Activated T-cell treated with anti-CD3 and anti-CD28 coated beads, Interleukin-2, amount 50 U/mL, for 4 hours (primary cell): ENCODE measurements around the gene METTL18. TPM values are rescaled to one million over a fixed set of nuclear protein-coding genes. Genes with fewer than 3 reads are reported as not detected.
A peak's percentile ranks its signal among the peaks of the same experiment; 100 is the strongest.

Experiments
- ATAC-seq, 2 donors: fragments of 200-7000 bp; cut with Tn5 transposase; one replicate each; pipeline ENCODE4 v1.10.0; 2021
- DNase-seq: peaks from one replicate; pipeline ENCODE4 v3.0.0-alpha.2; 2020
- H3K27me3 Mint-ChIP-seq: one replicate; pipeline ENCODE4 v1.8.0; 2021; ENCODE audit warnings: low read depth, mixed read lengths
- H3K36me3 Mint-ChIP-seq: one replicate; pipeline ENCODE4 v1.8.0; 2022; ENCODE audit warnings: mixed read lengths; ENCODE audit not compliant: insufficient read depth
- H3K4me1 Mint-ChIP-seq: one replicate; pipeline ENCODE4 v1.8.0; 2021; ENCODE audit warnings: low read depth, mixed read lengths
- H3K4me3 Mint-ChIP-seq: one replicate; pipeline ENCODE4 v1.8.0; 2021; ENCODE audit warnings: mild to moderate bottlenecking, moderate library complexity, mixed read lengths
- H3K9me3 Mint-ChIP-seq: one replicate; pipeline ENCODE4 v1.8.0; 2021; ENCODE audit warnings: mixed read lengths
- total RNA-seq, 3 donors: library from RNA; stranded (reverse); gene quantifications; one replicate each; pipeline ENCODE4 v1.2.1, GENCODE V29; 2021

Gene METTL18
- total RNA-seq, 3 donors from 2014 or later = 8.0 to 12.1 (median 9.1) TPM

- H3K36me3 Mint-ChIP-seq = peaks cover 14% of the 10 kb centered on the region
- ATAC-seq = no peak
- no peak overlapping the region for H3K4me3 Mint-ChIP-seq
- no peaks in the 10 kb centered on the region for H3K9me3 Mint-ChIP-seq
- H3K27me3 Mint-ChIP-seq = no peaks in the 10 kb centered on the region
- DNase-seq = no peak
- H3K4me1 Mint-ChIP-seq = no peaks in the 10 kb centered on the region
Measured at GRCh38 chr1:169804941-169805340, 10.2 kb upstream of the METTL18 start.

DNA sequence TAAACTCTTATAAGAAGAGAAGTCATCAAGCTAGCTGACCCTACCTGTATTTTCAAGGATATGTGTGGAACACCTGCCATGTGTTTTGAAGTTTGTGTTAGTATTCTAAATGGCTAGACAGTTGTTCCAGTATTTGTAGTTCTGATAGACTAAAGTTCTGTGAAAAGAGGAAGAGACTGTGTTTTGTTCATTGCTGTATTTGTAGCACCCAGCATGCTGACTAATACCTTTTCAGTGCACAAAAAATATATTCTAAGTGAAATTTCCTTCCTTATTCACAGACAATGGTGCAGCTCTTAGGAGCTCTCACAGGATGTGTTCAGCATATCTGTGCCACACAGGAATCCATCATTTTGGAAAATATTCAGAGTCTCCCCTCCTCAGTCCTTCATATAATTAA is 8.2 kb upstream of the METTL18 start:
- ATAC-seq (no peak), DNase-seq (no peak)
- Mint-ChIP-seq H3K4me3 (no peak overlapping the region), H3K4me1 (no peaks in the 10 kb centered on the region), H3K9me3 (no peaks in the 10 kb centered on the region), H3K36me3 (peaks cover 11% of the 10 kb centered on the region), H3K27me3 (no peaks in the 10 kb centered on the region)

DNA sequence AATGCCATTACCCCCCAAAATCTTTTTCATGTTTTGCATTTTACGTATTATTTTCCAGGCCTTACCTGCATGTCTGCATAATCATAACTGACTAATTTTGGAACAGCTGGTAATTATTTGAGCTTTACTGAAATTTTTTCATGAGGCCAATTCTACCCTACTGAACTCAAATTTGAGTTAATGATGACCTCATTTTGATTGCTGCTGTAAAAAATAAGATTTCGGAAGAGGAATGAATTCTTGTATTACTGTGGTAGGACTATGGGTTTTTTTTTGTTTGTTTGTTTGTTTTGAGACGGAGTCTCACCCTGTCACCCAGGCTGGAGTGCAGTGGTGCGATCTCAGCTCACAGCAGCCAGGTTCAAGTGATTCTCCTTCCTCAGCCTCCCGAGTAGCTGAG is 2.6 kb upstream of the METTL18 start:
- H3K36me3 Mint-ChIP-seq = peaks cover 6% of the 10 kb centered on the region
- no peak overlapping the region for H3K4me3 Mint-ChIP-seq
- no peaks in the 10 kb centered on the region for H3K27me3 Mint-ChIP-seq
- H3K4me1 Mint-ChIP-seq = peaks cover 40% of the 10 kb centered on the region
- ATAC-seq = no peak
- H3K9me3 Mint-ChIP-seq = no peaks in the 10 kb centered on the region
- DNase-seq = no peak

DNA sequence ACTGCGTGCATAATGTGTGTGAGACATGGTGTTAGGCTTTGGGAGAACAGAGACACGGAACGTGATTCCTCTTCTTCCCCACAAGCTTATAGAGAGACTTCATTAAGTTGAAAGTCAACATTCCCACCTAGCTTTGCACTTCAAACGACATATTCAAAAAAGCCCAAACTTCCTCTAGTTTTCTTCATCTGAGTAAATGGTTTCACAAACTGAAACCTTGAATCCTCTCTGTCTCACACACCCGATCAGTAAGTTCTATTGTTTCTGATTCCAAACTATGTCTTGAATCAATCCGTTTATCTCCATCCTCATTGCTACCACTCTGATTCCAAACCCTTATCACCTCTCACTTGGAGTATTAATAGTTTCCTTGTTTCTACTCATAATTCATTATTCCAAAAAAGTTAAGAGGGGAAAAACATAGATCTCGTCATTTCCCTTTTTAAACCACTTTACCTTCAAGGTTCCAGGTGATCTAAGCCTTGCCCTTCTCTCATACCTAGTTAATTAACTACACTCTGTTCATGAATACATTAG is 1.6 kb upstream of the METTL18 start:
- Mint-ChIP-seq H3K9me3 (no peaks in the 10 kb centered on the region), H3K27me3 (no peaks in the 10 kb centered on the region), H3K4me3 (peak overlapping the region; percentile 100), H3K4me1 (peaks cover 48% of the 10 kb centered on the region), H3K36me3 (peaks cover 12% of the 10 kb centered on the region)
- ATAC-seq (no peak), DNase-seq (no peak)

DNA sequence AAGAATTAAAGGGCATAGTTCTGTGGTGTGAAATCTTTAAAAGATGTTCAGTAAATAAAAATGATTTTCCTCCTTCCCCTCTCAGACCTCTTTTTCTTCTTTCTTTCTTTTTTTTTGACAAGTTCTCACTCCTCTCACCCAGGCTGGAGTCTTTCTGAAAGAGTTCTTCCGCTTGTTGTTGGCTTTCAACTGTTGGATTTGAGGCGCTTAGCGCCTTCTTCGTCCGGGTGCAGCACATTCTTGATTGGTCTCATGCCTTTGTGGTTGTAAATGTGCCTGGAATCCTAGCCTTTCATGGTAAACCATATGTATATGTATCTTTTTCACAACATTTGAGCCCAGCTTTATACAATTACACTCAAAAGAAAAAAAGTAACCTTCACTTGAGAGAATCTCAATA is 980 bp upstream of the METTL18 start:
- Mint-ChIP-seq H3K27me3 (no peaks in the 10 kb centered on the region), H3K4me3 (peak overlapping the region; percentile 100), H3K9me3 (no peaks in the 10 kb centered on the region), H3K36me3 (peaks cover 12% of the 10 kb centered on the region), H3K4me1 (peaks cover 48% of the 10 kb centered on the region)
- DNase-seq = no peak
- ATAC-seq = no peak

- H3K4me1 Mint-ChIP-seq = peaks cover 48% of the 10 kb centered on the region
- peak overlapping the region; percentile 100 for H3K4me3 Mint-ChIP-seq
- H3K36me3 Mint-ChIP-seq = peaks cover 12% of the 10 kb centered on the region
Measured at GRCh38 chr1:169793730-169794129, 977 bp downstream of the METTL18 start.

DNA sequence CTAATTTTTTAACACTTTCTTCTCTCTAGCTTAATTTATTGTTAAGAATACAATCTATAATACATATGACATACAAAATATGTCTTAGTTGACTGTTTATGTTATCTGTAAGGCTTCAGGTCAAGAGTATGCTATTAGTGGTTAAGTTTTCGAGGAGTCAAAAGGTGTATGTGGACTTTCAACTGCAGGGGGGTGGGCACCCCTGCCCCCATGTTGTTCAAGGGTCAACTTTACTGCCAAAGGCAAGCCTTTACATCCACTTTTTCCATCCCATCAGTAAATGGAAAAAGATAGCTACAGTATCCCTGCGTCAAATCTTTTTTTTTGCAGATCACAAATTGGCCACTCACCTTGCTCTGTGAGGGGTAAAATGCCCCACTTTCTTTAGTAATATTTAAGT is 6.3 kb downstream of the METTL18 start:
- no peak for ATAC-seq
- Mint-ChIP-seq H3K9me3 (no peaks in the 10 kb centered on the region), H3K27me3 (peaks cover 27% of the 10 kb centered on the region), H3K4me1 (peaks cover 17% of the 10 kb centered on the region), H3K4me3 (no peak overlapping the region), H3K36me3 (peaks cover 10% of the 10 kb centered on the region)
- no peak for DNase-seq

More at GRCh38 chr1:169793730-169794129, 977 bp downstream of the METTL18 start:
- no peaks in the 10 kb centered on the region for H3K27me3 Mint-ChIP-seq
- no peaks in the 10 kb centered on the region for H3K9me3 Mint-ChIP-seq
- DNase-seq = no peak
- no peak for ATAC-seq

DNA sequence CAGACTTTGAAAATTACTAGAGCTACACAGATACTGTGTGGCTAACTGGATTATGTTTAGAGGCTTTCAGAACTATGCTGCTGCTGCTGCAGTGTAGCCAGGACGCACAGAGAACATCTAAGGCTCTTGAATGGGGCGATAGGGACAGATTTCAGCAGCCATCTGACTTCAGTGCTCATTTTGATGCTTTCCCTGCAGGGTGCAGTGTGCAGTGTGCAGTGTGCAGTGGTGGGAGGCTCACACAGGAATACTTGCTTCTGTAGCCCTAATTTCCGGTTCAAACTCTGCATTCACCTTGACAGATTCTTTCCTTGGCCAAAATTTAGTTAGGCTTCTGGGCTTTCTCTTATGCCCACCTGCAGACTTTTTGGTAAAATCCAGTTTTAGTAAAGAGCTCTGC is 7.7 kb downstream of the METTL18 start:
- Mint-ChIP-seq H3K4me3 (no peak overlapping the region), H3K36me3 (peaks cover 5% of the 10 kb centered on the region), H3K9me3 (no peaks in the 10 kb centered on the region), H3K4me1 (peaks cover 7% of the 10 kb centered on the region), H3K27me3 (peaks cover 36% of the 10 kb centered on the region)
- no peak for ATAC-seq
- DNase-seq = no peak

DNA sequence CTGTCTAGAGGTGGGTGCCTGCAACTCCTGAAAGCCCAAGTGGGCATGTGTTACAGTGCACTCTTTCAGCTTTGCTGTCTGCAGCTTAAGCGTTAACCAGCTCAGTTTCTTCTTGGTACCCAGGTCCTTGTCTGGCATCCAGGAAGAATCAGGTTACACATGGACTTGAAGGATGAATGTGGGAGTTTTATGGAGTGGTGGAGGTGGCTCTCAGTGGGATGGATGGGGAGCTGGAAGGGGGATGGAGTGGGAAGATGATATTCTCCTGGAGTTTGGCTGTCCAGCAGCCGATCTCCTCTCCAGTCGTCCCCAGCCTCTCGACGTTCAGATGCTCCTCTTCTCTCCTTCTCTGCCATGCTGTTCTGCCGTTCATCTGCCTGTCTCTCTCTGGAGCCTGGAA is 9.4 kb downstream of the METTL18 start:
- H3K36me3 Mint-ChIP-seq = no peaks in the 10 kb centered on the region
- peaks cover 37% of the 10 kb centered on the region for H3K27me3 Mint-ChIP-seq
- ATAC-seq = no peak
- no peak for DNase-seq
- H3K4me1 Mint-ChIP-seq = no peaks in the 10 kb centered on the region
- H3K4me3 Mint-ChIP-seq = no peak overlapping the region
- no peaks in the 10 kb centered on the region for H3K9me3 Mint-ChIP-seq

GRCh38 chr1:169784102-169784501 is 10.6 kb downstream of the METTL18 start:
- no peaks in the 10 kb centered on the region for H3K9me3 Mint-ChIP-seq
- no peak overlapping the region for H3K4me3 Mint-ChIP-seq
- no peak for DNase-seq
- H3K36me3 Mint-ChIP-seq = no peaks in the 10 kb centered on the region
- no peak for ATAC-seq
- H3K27me3 Mint-ChIP-seq = peaks cover 37% of the 10 kb centered on the region
- no peaks in the 10 kb centered on the region for H3K4me1 Mint-ChIP-seq

DNA sequence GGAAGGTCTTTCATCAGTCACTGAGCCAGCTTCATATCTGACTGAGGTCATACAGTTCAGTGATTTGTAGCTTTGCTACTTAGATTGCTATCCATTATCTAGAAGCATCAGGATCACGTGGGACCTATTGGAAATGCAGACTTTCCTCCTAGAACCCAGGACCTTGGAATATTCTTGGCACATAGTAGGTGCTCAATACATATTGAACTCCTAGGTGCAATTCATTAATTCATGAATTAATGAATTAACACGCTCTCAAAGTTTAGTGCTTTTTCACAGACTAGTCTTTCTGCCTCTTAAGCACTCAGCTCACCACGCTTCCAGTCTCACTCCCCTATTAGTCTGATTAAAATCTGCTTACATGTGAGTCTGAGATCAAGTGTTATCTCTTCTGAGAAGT is 12.1 kb downstream of the METTL18 start:
- H3K36me3 Mint-ChIP-seq = no peaks in the 10 kb centered on the region
- ATAC-seq = no peak
- no peaks in the 10 kb centered on the region for H3K9me3 Mint-ChIP-seq
- no peak overlapping the region for H3K4me3 Mint-ChIP-seq
- peaks cover 36% of the 10 kb centered on the region for H3K27me3 Mint-ChIP-seq
- no peaks in the 10 kb centered on the region for H3K4me1 Mint-ChIP-seq
- no peak for DNase-seq

- H3K36me3 Mint-ChIP-seq = no peaks in the 10 kb centered on the region
- no peak overlapping the region for H3K4me3 Mint-ChIP-seq
- no peaks in the 10 kb centered on the region for H3K9me3 Mint-ChIP-seq
- DNase-seq (no peak), ATAC-seq (no peak)
- peaks cover 19% of the 10 kb centered on the region for H3K27me3 Mint-ChIP-seq
- no peaks in the 10 kb centered on the region for H3K4me1 Mint-ChIP-seq
Measured at GRCh38 chr1:169779970-169780369, 14.7 kb downstream of the METTL18 start.

- Mint-ChIP-seq H3K4me1 (no peaks in the 10 kb centered on the region), H3K27me3 (peaks cover 11% of the 10 kb centered on the region), H3K4me3 (no peak overlapping the region), H3K36me3 (no peaks in the 10 kb centered on the region), H3K9me3 (no peaks in the 10 kb centered on the region)
- ATAC-seq (no peak), DNase-seq (no peak)
Measured at GRCh38 chr1:169779150-169779549, 15.6 kb downstream of the METTL18 start.

- H3K4me1 Mint-ChIP-seq = no peaks in the 10 kb centered on the region
- no peak for ATAC-seq
- no peak for DNase-seq
- H3K9me3 Mint-ChIP-seq = no peaks in the 10 kb centered on the region
- H3K27me3 Mint-ChIP-seq = peaks cover 2% of the 10 kb centered on the region
- no peak overlapping the region for H3K4me3 Mint-ChIP-seq
- H3K36me3 Mint-ChIP-seq = no peaks in the 10 kb centered on the region
Measured at GRCh38 chr1:169776440-169776839, 18.3 kb downstream of the METTL18 start.

- H3K36me3 Mint-ChIP-seq = no peaks in the 10 kb centered on the region
- H3K9me3 Mint-ChIP-seq = no peaks in the 10 kb centered on the region
- ATAC-seq (no peak), DNase-seq (no peak)
- H3K27me3 Mint-ChIP-seq = no peaks in the 10 kb centered on the region
- H3K4me1 Mint-ChIP-seq = no peaks in the 10 kb centered on the region
- H3K4me3 Mint-ChIP-seq = no peak overlapping the region
Measured at GRCh38 chr1:169768161-169768560, 26.5 kb downstream of the METTL18 start.
